CD4-positive, alpha-beta T cell (primary cell): Measurements from ENCODE around the gene NTM. TPM values are rescaled to one million over a fixed set of nuclear protein-coding genes. Genes with fewer than 3 reads are reported as not detected.

Source experiments
- ATAC-seq: fragments of 200-7000 bp; cut with Tn5 transposase; one replicate; pipeline ENCODE4 v1.10.0; 2022; ENCODE audit warnings: mild to moderate bottlenecking; ENCODE audit not compliant: poor library complexity
- CTCF ChIA-PET: fragments of 350-600 bp; sonication (Branson Sonifier 250); formaldehyde crosslinking; loops from one replicate; lab custom pipeline; 2021; ENCODE audit warnings: antibody characterized with exemption, inconsistent platforms; lab: Charles Lee
- POLR2A ChIA-PET: fragments of 350-600 bp; sonication (Branson Sonifier 250); formaldehyde crosslinking; loops from one replicate; lab custom pipeline; 2021; ENCODE audit warnings: antibody characterized with exemption, inconsistent platforms; lab: Charles Lee
- DNase-seq, 14 experiments: peaks; one replicate each; pipeline ENCODE4 v3.0.0-alpha.2; 2013 to 2020; ENCODE audit warnings: mixed read lengths in 2 of 14
- H3K27ac ChIP-seq, 2 donors: one replicate each; pipeline versions ENCODE4 v1.5.1 to v1.7.0; 2013; ENCODE audit warnings: low read length in 2 of 2, low read depth in 1 of 2, mild to moderate bottlenecking in 1 of 2
- H3K27me3 ChIP-seq, 2 experiments: 1 replicate in 1 of 2; 2 replicates in 1 of 2; pipeline versions ENCODE4 v1.6.1 to v1.7.0; 2013; ENCODE audit warnings: low read length in 2 of 2, control low read depth in 1 of 2, mild to moderate bottlenecking in 1 of 2, moderate library complexity in 1 of 2; ENCODE audit not compliant: insufficient read depth in 2 of 2, control insufficient read depth in 1 of 2
- H3K36me3 ChIP-seq: one replicate; pipeline ENCODE4 v1.6.1; 2013; ENCODE audit warnings: low read length, control low read depth; ENCODE audit not compliant: insufficient read depth
- H3K4me1 ChIP-seq: one replicate; pipeline ENCODE4 v1.6.1; 2013; ENCODE audit warnings: low read length, control low read depth; ENCODE audit not compliant: insufficient read depth
- H3K4me3 ChIP-seq: one replicate; pipeline ENCODE4 v1.5.1; 2013; ENCODE audit warnings: mild to moderate bottlenecking, low read length, moderate library complexity
- H3K9me3 ChIP-seq, 2 experiments: 1 replicate in 1 of 2; 2 replicates in 1 of 2; pipeline versions ENCODE4 v1.6.1 to v1.7.0; 2013; ENCODE audit warnings: low read length in 2 of 2, mild to moderate bottlenecking in 2 of 2, control low read depth in 1 of 2, moderate library complexity in 1 of 2; ENCODE audit not compliant: control insufficient read depth in 1 of 2, insufficient read depth in 1 of 2
- H3K27ac Mint-ChIP-seq: one replicate; pipeline ENCODE4 v1.8.0; 2020; ENCODE audit warnings: mixed read lengths
- H3K27me3 Mint-ChIP-seq: one replicate; pipeline ENCODE4 v1.8.0; 2021; ENCODE audit warnings: mixed read lengths
- H3K36me3 Mint-ChIP-seq: one replicate; pipeline ENCODE4 v1.8.0; 2021; ENCODE audit warnings: low read depth, mixed read lengths
- H3K4me1 Mint-ChIP-seq: one replicate; pipeline ENCODE4 v1.8.0; 2021; ENCODE audit warnings: low read depth, mixed read lengths
- H3K4me3 Mint-ChIP-seq: one replicate; pipeline ENCODE4 v1.8.0; 2020; ENCODE audit warnings: mild to moderate bottlenecking, mixed read lengths
- H3K9me3 Mint-ChIP-seq: one replicate; pipeline ENCODE4 v1.8.0; 2020; ENCODE audit warnings: mixed read lengths
- CTCF ChIP-seq: fragments of 200-600 bp; IDR thresholded peaks from one replicate; pipeline ENCODE4 v1.8.0; 2022; ENCODE audit warnings: antibody characterized with exemption, mild to moderate bottlenecking
- intact Hi-C, 2 experiments: fragments of 100-400 bp; cut with DNase I in 1 of 2; cut with micrococcal nuclease in 1 of 2; formaldehyde crosslinking; loops; one replicate each; pipeline versions ENCODE4 v1.15.1 to v1.9.0; 2023 to 2025; cut with DNase I, micrococcal nuclease
- total RNA-seq, 174 experiments: library from RNA in 2 of 174; stranded (reverse) in 2 of 174; gene quantifications; one replicate each; pipeline ENCODE4 v1.2.3 and lab custom pipeline; 2021 to 2026

NTM gene
- total RNA-seq, 2 experiments from 2014 or later, result not detected

GRCh38 chr11:131402040-131402439 lies 31.6 kb downstream of the NTM start:
- H3K4me3 Mint-ChIP-seq, result no peak overlapping the region
- ATAC-seq, result no peak
- intact Hi-C loops, result no loop called here
- DNase-seq, result no peak
- Histone ChIP-seq H3K36me3 (no peaks in the 10 kb centered on the region), H3K4me3 (no peak overlapping the region), H3K9me3 (no peaks in the 10 kb centered on the region), H3K27ac (no peak overlapping the region), H3K27me3 (no peaks in the 10 kb centered on the region), H3K4me1 (no peaks in the 10 kb centered on the region)
- H3K9me3 Mint-ChIP-seq, result no peaks in the 10 kb centered on the region
- no peak overlapping the region for H3K27ac Mint-ChIP-seq
- no peaks in the 10 kb centered on the region for H3K4me1 Mint-ChIP-seq
- H3K36me3 Mint-ChIP-seq, result no peaks in the 10 kb centered on the region
- CTCF ChIA-PET, result no interaction called here
- H3K27me3 Mint-ChIP-seq, result peaks cover 5% of the 10 kb centered on the region
- POLR2A ChIA-PET, result no interaction called here
- TF ChIP-seq CTCF, result no peak

GRCh38 chr11:131404010-131404409 lies 33.6 kb downstream of the NTM start:
- intact Hi-C loops, result no loop called here
- H3K4me1 Mint-ChIP-seq, result no peaks in the 10 kb centered on the region
- Histone ChIP-seq H3K9me3 (peaks cover 0 to 4% of the 10 kb centered on the region in 2 experiments), H3K27ac (no peak overlapping the region), H3K4me3 (no peak overlapping the region), H3K36me3 (no peaks in the 10 kb centered on the region), H3K4me1 (no peaks in the 10 kb centered on the region), H3K27me3 (no peaks in the 10 kb centered on the region)
- no peak for TF ChIP-seq CTCF
- no peaks in the 10 kb centered on the region for H3K36me3 Mint-ChIP-seq
- no peak overlapping the region for H3K4me3 Mint-ChIP-seq
- H3K9me3 Mint-ChIP-seq, result no peaks in the 10 kb centered on the region
- H3K27me3 Mint-ChIP-seq, result no peaks in the 10 kb centered on the region
- CTCF ChIA-PET, result no interaction called here
- ATAC-seq (no peak), DNase-seq (no peak)
- POLR2A ChIA-PET, result no interaction called here
- H3K27ac Mint-ChIP-seq, result no peak overlapping the region

- no peak for TF ChIP-seq CTCF
- Mint-ChIP-seq H3K36me3 (no peaks in the 10 kb centered on the region), H3K27me3 (peaks cover 5% of the 10 kb centered on the region), H3K4me3 (no peak overlapping the region), H3K27ac (no peak overlapping the region), H3K9me3 (no peaks in the 10 kb centered on the region), H3K4me1 (no peaks in the 10 kb centered on the region)
- intact Hi-C loops, result no loop called here
- no peaks in the 10 kb centered on the region for H3K36me3 ChIP-seq
- ChIA-PET POLR2A (no interaction called here), CTCF (no interaction called here)
- H3K4me1 ChIP-seq, result no peaks in the 10 kb centered on the region
- no peak overlapping the region for H3K4me3 ChIP-seq
- no peaks in the 10 kb centered on the region for H3K27me3 ChIP-seq
- no peak overlapping the region for H3K27ac ChIP-seq
- DNase-seq, result peak in 2 of 14 experiments; percentile 14 to 28
- ATAC-seq, result no peak
- peaks cover 0 to 4% of the 10 kb centered on the region in 2 experiments for H3K9me3 ChIP-seq
Measured at GRCh38 chr11:131408025-131408640, 37.7 kb downstream of the NTM start.
